ENCODE results near the gene SPECC1. TPM values are rescaled to one million over a fixed set of nuclear protein-coding genes. Genes with fewer than 3 reads are reported as not detected.

Gene SPECC1
- 68.9 and 96.2 TPM in 2 replicates for total RNA-seq

GRCh38 chr17:20009302-20010098 lies at the start of gene SPECC1:
TSS of gene SPECC1 (plus strand) at chr17:20009359. CDS start at chr17:20096652, 87,293 bp downstream.

GRCh38 chr17:19977293-19978208 lies 31.6 kb upstream of the SPECC1 start, which contains the start of gene AKAP10:
TSS of gene AKAP10 (minus strand) at chr17:19977828. CDS start at chr17:19977679, 149 bp downstream.

Small RNAs within 50 kb of the gene (small RNA-seq; reads per million reads assigned to genes)
- gene AC008088.1, result not detected
- not detected for gene RNU6-1057P
- gene RNU6-258P, result not detected
- not detected for gene RNU6-467P

Other genes starting within 250 kb of the SPECC1 start
- 26.9 and 31.0 TPM in 2 replicates for gene ULK2, start 141.4 kb upstream of the SPECC1 start, total RNA-seq
- 31.5 and 39.1 TPM in 2 replicates for gene AKAP10, start 31.5 kb upstream of the SPECC1 start, total RNA-seq

All from articular chondrocyte of knee joint (primary cell).